Progenitor cell of endocrine pancreas (in vitro differentiated cells): Measurements from ENCODE around the gene TBC1D8. TPM values are rescaled to one million over a fixed set of nuclear protein-coding genes. Genes with fewer than 3 reads are reported as not detected.
A peak's percentile ranks its signal among the peaks of the same experiment; 100 is the strongest.

Source experiments
- DNase-seq: peaks from one replicate; pipeline ENCODE4 v3.0.0; 2021; ENCODE audit warnings: low spot score; ENCODE audit not compliant: unreplicated experiment
- H3K27ac Mint-ChIP-seq: 2 replicates; pipeline ENCODE4 v1.8.0; 2021; ENCODE audit warnings: mild to moderate bottlenecking, moderate library complexity, mixed read lengths
- H3K27me3 Mint-ChIP-seq: 2 replicates; pipeline ENCODE4 v1.8.0; 2021; ENCODE audit warnings: mixed read lengths
- H3K36me3 Mint-ChIP-seq: 2 replicates; pipeline ENCODE4 v1.8.0; 2022; ENCODE audit warnings: mixed read lengths; ENCODE audit not compliant: insufficient read depth
- H3K4me1 Mint-ChIP-seq: 2 replicates; pipeline ENCODE4 v1.8.0; 2021; ENCODE audit warnings: low read depth, mixed read lengths
- H3K4me3 Mint-ChIP-seq: 2 replicates; pipeline ENCODE4 v1.8.0; 2021; ENCODE audit warnings: low read depth, mild to moderate bottlenecking, moderate library complexity, mixed read lengths
- H3K9me3 Mint-ChIP-seq: 2 replicates; pipeline ENCODE4 v1.8.0; 2021; ENCODE audit warnings: low read depth, mixed read lengths
- CTCF ChIP-seq: fragments of 200-600 bp; sonication (generic); IDR thresholded peaks from one replicate; pipeline ENCODE4 v1.5.0; 2021; ENCODE audit warnings: antibody characterized with exemption, mild to moderate bottlenecking; ENCODE audit not compliant: unreplicated experiment
- total RNA-seq: library from RNA; stranded (reverse); gene quantifications from 2 replicates; pipeline ENCODE4 v1.2.1, GENCODE V29; 2021

Gene TBC1D8
- total RNA-seq, 1 donor from 2014 or later, result 34.8 TPM

GRCh38 chr2:101195871-101196661 lies 44.9 kb upstream of the TBC1D8 start:
- H3K27me3 Mint-ChIP-seq, result no peaks in the 10 kb centered on the region

GRCh38 chr2:101193033-101193626 lies 41.9 kb upstream of the TBC1D8 start:
- Mint-ChIP-seq H3K4me3 (no peak overlapping the region), H3K36me3 (no peaks in the 10 kb centered on the region), H3K27ac (peak overlapping the region; percentile 83), H3K27me3 (no peaks in the 10 kb centered on the region), H3K9me3 (no peaks in the 10 kb centered on the region), H3K4me1 (peaks cover 21% of the 10 kb centered on the region)
- DNase-seq, result no peak
- TF ChIP-seq CTCF, result no peak

More at GRCh38 chr2:101195871-101196661, 44.9 kb upstream of the TBC1D8 start:
- no peaks in the 10 kb centered on the region for H3K9me3 Mint-ChIP-seq
- H3K27ac Mint-ChIP-seq, result no peak overlapping the region
- H3K36me3 Mint-ChIP-seq, result no peaks in the 10 kb centered on the region
- H3K4me1 Mint-ChIP-seq, result peaks cover 14% of the 10 kb centered on the region
- TF ChIP-seq CTCF, result no peak
- no peak overlapping the region for H3K4me3 Mint-ChIP-seq
- DNase-seq, result no peak

GRCh38 chr2:101190747-101191516 lies 39.8 kb upstream of the TBC1D8 start:
- no peak overlapping the region for H3K4me3 Mint-ChIP-seq
- no peak for TF ChIP-seq CTCF
- no peaks in the 10 kb centered on the region for H3K27me3 Mint-ChIP-seq
- peak overlapping the region; percentile 71 for H3K27ac Mint-ChIP-seq
- no peaks in the 10 kb centered on the region for H3K9me3 Mint-ChIP-seq
- DNase-seq, result no peak
- H3K4me1 Mint-ChIP-seq, result peaks cover 32% of the 10 kb centered on the region
- H3K36me3 Mint-ChIP-seq, result peaks cover 3% of the 10 kb centered on the region

- Mint-ChIP-seq H3K27me3 (no peaks in the 10 kb centered on the region), H3K9me3 (no peaks in the 10 kb centered on the region), H3K36me3 (peaks cover 3% of the 10 kb centered on the region), H3K4me1 (peaks cover 43% of the 10 kb centered on the region), H3K27ac (no peak overlapping the region), H3K4me3 (no peak overlapping the region)
- peak; percentile 15 for DNase-seq
- peak; percentile 56 for TF ChIP-seq CTCF
Measured at GRCh38 chr2:101188683-101189405, 37.7 kb upstream of the TBC1D8 start.

GRCh38 chr2:101187131-101187530 lies 35.9 kb upstream of the TBC1D8 start:
- Mint-ChIP-seq H3K27ac (no peak overlapping the region), H3K36me3 (peaks cover 3% of the 10 kb centered on the region), H3K4me1 (peaks cover 35% of the 10 kb centered on the region), H3K4me3 (no peak overlapping the region), H3K9me3 (no peaks in the 10 kb centered on the region), H3K27me3 (no peaks in the 10 kb centered on the region)
- no peak for TF ChIP-seq CTCF
- no peak for DNase-seq
